GM10248 (cell line): ENCODE data around the gene ZNF548.

Experiments
- CTCF ChIA-PET: fragments of 300-600 bp; sonication (Branson Sonifier 250); formaldehyde crosslinking; extraction: SDS; loops from one replicate; lab custom pipeline; 2021; ENCODE audit warnings: antibody characterized with exemption; lab: Yijun Ruan, JAX
- POLR2A ChIA-PET: fragments of 350-650 bp; sonication (Branson Sonifier 250); formaldehyde crosslinking; extraction: SDS; loops from one replicate; lab custom pipeline; 2020; ENCODE audit warnings: antibody characterized with exemption; lab: Yijun Ruan, JAX
- DNase-seq: peaks from one replicate; pipeline ENCODE4 v3.0.0; 2012; ENCODE audit errors: extremely low spot score
- CTCF ChIP-seq: IDR thresholded peaks from 2 replicates; pipeline ENCODE4 v1.5.1; 2012; ENCODE audit warnings: mild to moderate bottlenecking, low read depth; ENCODE audit errors: extremely low read depth, missing control alignments, control extremely low read depth

The ZNF548 gene

GRCh38 chr19:57355916-57356315 lies 33.7 kb upstream of the ZNF548 start:
- no peak for DNase-seq
- ChIA-PET POLR2A (no interaction called here), CTCF (interaction anchor here (0.9 to 1.2 kb wide), 2 partner anchors 9 to 33 kb away, joined by 3 read pairs; partner anchors contain the start of gene ZNF548)
- TF ChIP-seq CTCF = no peak

- CTCF ChIA-PET = no interaction called here
- DNase-seq = no peak
- no peak for TF ChIP-seq CTCF
- POLR2A ChIA-PET = no interaction called here
Observed at GRCh38 chr19:57357406-57357805, 32.2 kb upstream of the ZNF548 start.

GRCh38 chr19:57359300-57359699 lies 30.4 kb upstream of the ZNF548 start:
- no peak for TF ChIP-seq CTCF
- ChIA-PET CTCF (no interaction called here), POLR2A (no interaction called here)
- DNase-seq = no peak

GRCh38 chr19:57362419-57362818 lies 27.2 kb upstream of the ZNF548 start:
- no peak for TF ChIP-seq CTCF
- DNase-seq = no peak
- CTCF ChIA-PET = interaction anchor here (1.1 to 1.7 kb wide), 2 partner anchors 12 to 76 kb away, joined by 3 to 6 read pairs; partner anchors contain the start of gene ZNF304
- POLR2A ChIA-PET = interaction anchor here (0.6 to 0.8 kb wide), 2 partner anchors 49 to 59 kb away, joined by 3 to 5 read pairs; no protein-coding TSS in a partner anchor

GRCh38 chr19:57362997-57363687 lies 26.5 kb upstream of the ZNF548 start, which contains the start of the genes TRAPPC2B and ZNF547:
Gene TRAPPC2B, plus strand, starts transcription at chr19:57363551. Its CDS starts 1,283 bp downstream, at chr19:57364834.
Gene ZNF547, plus strand, starts transcription at chr19:57363551. Its CDS starts 5,005 bp downstream, at chr19:57368556.
- TF ChIP-seq CTCF = no peak
- ChIA-PET POLR2A (interaction anchor here (0.8 kb wide), 1 partner anchor 59 kb away, joined by 5 read pairs; no protein-coding TSS in a partner anchor), CTCF (interaction anchor here (0.8 to 1.7 kb wide), 4 partner anchors 9 to 75 kb away, joined by 3 to 6 read pairs (median 3); partner anchors contain the start of gene ZNF304)
- DNase-seq = peak; percentile 96

GRCh38 chr19:57363688-57364181 lies 25.9 kb upstream of the ZNF548 start:
- no peak for TF ChIP-seq CTCF
- DNase-seq = no peak
- POLR2A ChIA-PET = no interaction called here
- CTCF ChIA-PET = interaction anchor here (0.8 to 1.7 kb wide), 3 partner anchors 10 to 13 kb away, joined by 3 to 6 read pairs (median 3); partner anchors contain the start of gene ZNF304
